Activated T-helper 1 cell treated with anti-CD3 and anti-CD28 coated beads, Interleukin-12 subunit alpha, Interleukin-12 subunit beta, Interleukin-2, Interleukin-4 antibody, amounts not matched to agents 30 ng/mL and 10 ng/mL and 1 ng/mL, durations not matched to agents 14 hours and 24 hours and 36 hours (primary cell): Measurements from ENCODE around the gene PDK1. TPM values are rescaled to one million over a fixed set of nuclear protein-coding genes. Genes with fewer than 3 reads are reported as not detected.
"Not testable (repeated sequence)": the region's sequence is repeated elsewhere in the genome, so short reads cannot be mapped to it uniquely, and the experiment has no call there.

ENCODE experiments used
- DNase-seq: peaks from one replicate; pipeline ENCODE4 v3.0.0; 2021; ENCODE audit warnings: low spot score
- H3K27ac Mint-ChIP-seq: one replicate; pipeline ENCODE4 v1.8.0; 2021; ENCODE audit warnings: mild to moderate bottlenecking, mixed read lengths
- H3K27me3 Mint-ChIP-seq: one replicate; pipeline ENCODE4 v1.8.0; 2022; ENCODE audit warnings: mild to moderate bottlenecking, moderate library complexity, mixed read lengths; ENCODE audit not compliant: insufficient read depth
- H3K36me3 Mint-ChIP-seq: one replicate; pipeline ENCODE4 v1.8.0; 2021; ENCODE audit warnings: low read depth, mixed read lengths
- H3K4me1 Mint-ChIP-seq: one replicate; pipeline ENCODE4 v1.8.0; 2021; ENCODE audit warnings: low read depth, mixed read lengths
- H3K4me3 Mint-ChIP-seq: one replicate; pipeline ENCODE4 v1.8.0; 2021; ENCODE audit warnings: mild to moderate bottlenecking, moderate library complexity, mixed read lengths
- H3K9me3 Mint-ChIP-seq: one replicate; pipeline ENCODE4 v1.8.0; 2021; ENCODE audit warnings: mixed read lengths
- intact Hi-C: fragments of 100-400 bp; cut with micrococcal nuclease; formaldehyde crosslinking; loops from one replicate; pipeline ENCODE4 v1.15.1; 2024
- total RNA-seq: library from RNA; stranded (reverse); gene quantifications from 2 replicates; pipeline ENCODE4 v1.2.3, GENCODE V29; 2022

PDK1 gene
- total RNA-seq, 1 donor from 2014 or later, result 27.6 TPM

DNA sequence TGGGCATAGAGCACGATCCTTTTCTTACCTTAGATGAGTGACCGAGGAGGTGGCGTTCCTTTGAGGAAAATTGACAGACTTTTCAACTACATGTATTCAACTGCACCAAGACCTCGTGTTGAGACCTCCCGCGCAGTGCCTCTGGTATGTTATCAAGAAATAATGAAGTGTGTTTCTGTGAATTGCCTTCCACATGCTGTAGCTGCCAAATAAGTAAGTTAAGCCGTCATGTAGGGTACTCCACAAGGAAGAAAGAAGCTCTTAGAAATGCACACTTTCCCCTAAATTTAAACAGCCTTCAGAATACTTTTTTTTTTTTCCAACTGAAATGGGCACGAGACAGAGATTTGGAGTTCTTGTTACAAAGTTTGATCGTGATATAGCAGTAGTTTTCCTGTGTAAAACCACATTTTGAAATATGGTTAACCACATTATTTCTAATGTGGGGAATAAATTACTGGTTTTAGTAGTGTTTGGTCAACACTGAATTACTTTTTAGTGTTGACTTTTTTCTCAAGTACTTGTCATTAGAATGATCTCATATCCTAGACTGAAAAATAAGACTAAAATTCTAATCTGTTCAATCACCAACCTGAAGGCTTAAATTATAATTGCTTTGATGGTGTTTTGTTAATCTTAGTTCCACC is 30.5 kb downstream of the PDK1 start:
- Mint-ChIP-seq H3K4me3 (no peak overlapping the region), H3K9me3 (no peaks in the 10 kb centered on the region), H3K36me3 (peaks cover 56% of the 10 kb centered on the region), H3K27ac (peak overlapping the region; percentile 57), H3K4me1 (peaks cover 43% of the 10 kb centered on the region), H3K27me3 (no peaks in the 10 kb centered on the region)
- DNase-seq, result no peak
- intact Hi-C loops, result loop anchor here (1.0 kb wide), 1 partner anchor 31 kb away; no protein-coding TSS in a partner anchor

DNA sequence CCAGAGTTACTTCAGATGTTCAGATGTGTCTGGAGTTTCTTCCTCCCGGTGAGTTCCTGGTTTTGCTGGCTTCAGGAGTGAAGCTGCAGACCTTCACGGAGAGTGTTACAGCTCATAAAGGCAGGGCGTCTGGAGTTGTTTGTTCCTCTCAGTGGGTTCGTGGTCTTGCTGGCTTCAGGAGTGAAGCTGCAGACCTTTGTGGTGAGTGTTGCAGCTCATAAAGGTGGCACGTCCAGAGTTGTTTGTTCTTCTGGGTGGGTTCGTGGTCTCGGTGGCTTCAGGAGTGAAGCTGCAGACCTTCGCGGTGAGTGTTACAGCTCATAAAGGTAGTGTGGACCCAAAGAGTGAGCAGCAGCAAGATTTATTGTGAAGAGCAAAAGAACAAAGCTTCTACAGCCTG is 31.3 kb downstream of the PDK1 start:
- DNase-seq, H3K27ac Mint-ChIP-seq, H3K4me3 Mint-ChIP-seq, H3K9me3 Mint-ChIP-seq, intact Hi-C loops, H3K27me3 Mint-ChIP-seq: not testable (repeated sequence)
- H3K4me1 Mint-ChIP-seq, result peaks cover 34% of the 10 kb centered on the region
- peaks cover 54% of the 10 kb centered on the region for H3K36me3 Mint-ChIP-seq

DNA sequence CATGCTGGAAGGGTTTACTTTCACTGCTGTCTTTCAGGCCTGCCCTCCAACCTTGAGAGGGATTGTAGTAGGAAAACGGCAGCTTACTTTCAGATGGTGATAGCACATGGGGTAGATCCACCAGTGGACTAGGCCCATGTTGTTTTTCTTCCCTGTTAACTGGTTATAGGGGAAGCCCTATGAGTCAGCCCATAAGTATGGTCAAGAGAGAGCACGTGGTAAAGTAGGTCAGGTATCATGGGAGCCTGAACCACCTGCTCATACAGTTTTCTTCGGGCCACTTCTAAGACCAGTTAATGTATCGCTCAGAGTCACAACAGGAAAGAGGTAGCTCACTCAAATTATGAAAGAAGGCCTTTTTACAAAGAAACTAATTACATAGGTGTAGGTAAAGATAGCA is 33.0 kb downstream of the PDK1 start:
- H3K36me3 Mint-ChIP-seq, result peaks cover 52% of the 10 kb centered on the region
- no peak for DNase-seq
- intact Hi-C loops, result no loop called here
- H3K27ac Mint-ChIP-seq, result peak overlapping the region; percentile 16
- no peaks in the 10 kb centered on the region for H3K27me3 Mint-ChIP-seq
- H3K4me3 Mint-ChIP-seq, result no peak overlapping the region
- peaks cover 26% of the 10 kb centered on the region for H3K4me1 Mint-ChIP-seq
- no peaks in the 10 kb centered on the region for H3K9me3 Mint-ChIP-seq

DNA sequence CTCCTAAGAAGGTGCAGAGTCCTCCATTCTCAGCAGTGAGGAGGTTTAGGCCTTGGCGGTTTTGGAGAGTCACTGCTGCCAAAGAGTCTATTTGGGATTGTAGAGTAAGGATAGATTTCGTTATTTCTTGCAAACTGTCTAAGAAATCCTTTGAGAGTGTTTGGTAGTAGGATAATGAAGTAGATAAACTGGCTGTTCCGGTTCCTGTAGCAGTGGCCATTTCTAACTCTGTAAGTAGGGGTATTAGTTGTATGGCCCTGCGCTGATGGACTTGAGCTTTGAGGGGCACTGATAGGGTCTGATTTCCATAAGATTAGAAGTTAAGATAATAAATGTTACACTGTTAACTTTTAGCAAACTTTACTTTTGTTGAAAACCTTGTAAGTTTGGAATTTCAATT is 35.5 kb downstream of the PDK1 start:
- intact Hi-C loops, result loop anchor here (10.0 kb wide), 1 partner anchor 103 kb away; no protein-coding TSS in a partner anchor
- not testable (repeated sequence) for H3K27ac Mint-ChIP-seq, H3K9me3 Mint-ChIP-seq, H3K4me3 Mint-ChIP-seq, H3K27me3 Mint-ChIP-seq, DNase-seq
- H3K36me3 Mint-ChIP-seq, result peaks cover 50% of the 10 kb centered on the region
- H3K4me1 Mint-ChIP-seq, result peaks cover 20% of the 10 kb centered on the region

DNA sequence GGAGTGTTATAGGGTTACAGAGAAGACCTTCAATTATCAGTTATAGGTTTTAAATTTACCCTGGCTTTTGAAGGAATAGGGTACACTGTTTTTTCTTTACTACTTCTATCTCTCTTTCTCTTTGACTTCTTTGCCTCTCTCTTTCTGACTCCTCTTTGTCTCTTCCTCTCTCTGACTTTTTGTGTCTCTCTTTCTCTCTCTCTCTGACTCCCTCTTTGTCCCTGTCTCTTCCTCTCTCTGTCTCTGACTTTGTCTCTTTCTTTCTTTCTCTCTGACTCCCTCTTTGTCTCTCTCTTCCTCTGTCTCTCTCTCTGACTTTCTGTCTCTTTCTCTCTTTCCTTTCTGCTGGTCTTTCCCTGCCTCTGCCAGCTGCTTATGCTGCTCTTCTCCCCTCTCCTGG is 36.3 kb downstream of the PDK1 start:
- not testable (repeated sequence) for H3K27ac Mint-ChIP-seq, H3K4me3 Mint-ChIP-seq, H3K27me3 Mint-ChIP-seq, DNase-seq, H3K9me3 Mint-ChIP-seq
- H3K4me1 Mint-ChIP-seq, result peaks cover 12% of the 10 kb centered on the region
- intact Hi-C loops, result loop anchor here (10.0 kb wide), 1 partner anchor 103 kb away; no protein-coding TSS in a partner anchor
- H3K36me3 Mint-ChIP-seq, result peaks cover 48% of the 10 kb centered on the region

DNA sequence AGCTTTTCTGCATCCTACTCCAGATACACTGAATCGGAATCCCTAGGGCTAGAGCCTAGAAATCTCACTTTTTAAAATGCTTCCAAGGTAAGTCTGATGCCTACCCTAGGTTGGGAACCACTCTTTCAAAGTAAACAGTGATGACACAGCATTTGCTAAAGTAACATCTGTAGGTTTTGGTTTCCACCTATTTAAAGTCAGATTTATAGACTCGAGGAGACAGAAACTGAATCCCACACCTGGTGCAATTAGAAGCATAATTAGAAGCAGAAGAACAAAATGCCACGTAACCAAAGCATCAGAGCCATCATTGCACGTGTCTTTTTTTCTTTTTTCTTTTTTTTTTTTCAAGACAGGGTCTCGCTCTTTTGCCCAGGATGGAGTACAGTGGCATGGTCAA is 40.9 kb downstream of the PDK1 start:
- H3K27me3 Mint-ChIP-seq, result no peaks in the 10 kb centered on the region
- no peak overlapping the region for H3K27ac Mint-ChIP-seq
- DNase-seq, result no peak
- no peaks in the 10 kb centered on the region for H3K9me3 Mint-ChIP-seq
- H3K4me1 Mint-ChIP-seq, result no peaks in the 10 kb centered on the region
- no peak overlapping the region for H3K4me3 Mint-ChIP-seq
- intact Hi-C loops, result loop anchor here (10.0 kb wide), 1 partner anchor 98 kb away; no protein-coding TSS in a partner anchor
- H3K36me3 Mint-ChIP-seq, result peaks cover 30% of the 10 kb centered on the region

DNA sequence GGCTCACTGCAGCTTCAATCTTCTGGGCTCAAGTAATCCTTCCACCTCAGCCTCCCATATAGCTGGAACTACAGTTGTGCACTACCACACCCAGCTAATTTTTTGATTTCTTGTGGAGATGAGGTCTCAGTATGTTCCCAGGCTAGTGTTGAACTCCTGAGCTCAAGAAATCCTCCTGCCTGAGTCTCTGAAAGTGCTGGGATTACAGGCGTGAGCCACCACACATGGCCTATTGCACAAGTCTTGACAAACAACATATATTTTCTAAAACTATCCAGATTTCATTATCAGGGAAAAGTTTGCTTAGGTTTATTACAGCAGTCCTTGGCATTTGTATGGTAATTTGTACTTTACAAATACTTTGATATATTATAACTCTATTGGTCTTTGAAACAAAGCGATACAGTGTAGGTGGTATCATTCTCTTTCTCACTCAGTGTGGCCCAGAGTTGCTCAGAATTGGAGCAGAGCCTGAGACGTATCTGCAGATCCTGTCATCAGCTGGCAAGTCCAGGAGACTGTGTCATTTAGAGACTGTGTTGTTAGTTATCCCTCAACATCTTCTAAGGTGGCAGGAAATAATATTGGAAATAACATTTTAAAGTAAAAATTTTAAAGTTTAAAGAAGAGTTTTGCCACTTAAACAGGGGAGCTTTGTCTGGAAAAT is 41.4 kb downstream of the PDK1 start:
- Mint-ChIP-seq H3K4me3 (no peak overlapping the region), H3K36me3 (peaks cover 33% of the 10 kb centered on the region), H3K27ac (no peak overlapping the region), H3K27me3 (no peaks in the 10 kb centered on the region), H3K4me1 (no peaks in the 10 kb centered on the region), H3K9me3 (no peaks in the 10 kb centered on the region)
- intact Hi-C loops, result loop anchor here (10.0 kb wide), 1 partner anchor 97 kb away; no protein-coding TSS in a partner anchor
- DNase-seq, result no peak

DNA sequence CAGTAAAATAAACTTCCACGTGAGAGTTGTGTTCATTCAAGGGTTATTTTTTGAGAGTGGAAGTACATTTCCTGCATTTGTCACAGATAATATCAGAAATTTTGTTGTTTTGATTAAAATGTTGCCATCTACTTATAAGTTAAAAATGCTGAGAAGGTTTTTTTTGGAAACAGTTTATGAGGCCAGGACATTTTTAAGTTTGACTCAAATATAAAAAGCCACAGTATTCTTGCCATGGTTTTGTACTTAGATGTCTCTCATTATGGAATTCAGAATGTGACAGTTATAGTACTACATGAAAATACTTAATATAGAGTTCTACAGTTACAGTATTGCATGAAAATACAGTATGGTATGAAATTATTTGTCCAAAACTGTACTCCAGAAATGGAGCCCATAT is 44.1 kb downstream of the PDK1 start:
- peaks cover 53% of the 10 kb centered on the region for H3K36me3 Mint-ChIP-seq
- no peak overlapping the region for H3K4me3 Mint-ChIP-seq
- H3K27me3 Mint-ChIP-seq, result no peaks in the 10 kb centered on the region
- H3K9me3 Mint-ChIP-seq, result no peaks in the 10 kb centered on the region
- H3K4me1 Mint-ChIP-seq, result no peaks in the 10 kb centered on the region
- H3K27ac Mint-ChIP-seq, result no peak overlapping the region
- DNase-seq, result no peak
- intact Hi-C loops, result loop anchor here (10.0 kb wide), 1 partner anchor 95 kb away; no protein-coding TSS in a partner anchor

DNA sequence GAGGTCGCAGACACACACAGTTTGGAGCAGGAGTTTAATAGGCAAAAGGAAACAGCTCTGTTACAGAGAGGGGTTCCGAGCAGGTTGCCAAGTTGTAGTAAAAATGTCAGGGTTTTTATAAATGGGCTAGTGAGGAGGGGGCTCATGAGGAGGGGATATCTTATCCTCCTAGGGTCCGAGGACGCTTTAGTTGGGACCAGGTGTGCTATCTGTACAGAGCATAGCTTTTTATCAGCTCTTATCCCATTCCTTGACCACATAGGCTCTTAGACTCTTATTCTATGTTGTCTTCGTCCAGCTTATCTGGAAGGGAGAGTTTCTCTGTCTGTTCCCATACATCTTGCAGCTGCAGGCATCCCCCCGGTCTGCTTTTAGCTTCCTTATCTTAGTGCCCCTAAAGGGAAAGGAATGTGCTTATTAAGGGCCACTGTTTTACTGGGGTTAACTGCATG is 44.7 kb downstream of the PDK1 start:
- no peak for DNase-seq
- no peak overlapping the region for H3K27ac Mint-ChIP-seq
- peaks cover 55% of the 10 kb centered on the region for H3K36me3 Mint-ChIP-seq
- intact Hi-C loops, result no loop called here
- H3K9me3 Mint-ChIP-seq, result no peaks in the 10 kb centered on the region
- no peaks in the 10 kb centered on the region for H3K27me3 Mint-ChIP-seq
- no peaks in the 10 kb centered on the region for H3K4me1 Mint-ChIP-seq
- no peak overlapping the region for H3K4me3 Mint-ChIP-seq

DNA sequence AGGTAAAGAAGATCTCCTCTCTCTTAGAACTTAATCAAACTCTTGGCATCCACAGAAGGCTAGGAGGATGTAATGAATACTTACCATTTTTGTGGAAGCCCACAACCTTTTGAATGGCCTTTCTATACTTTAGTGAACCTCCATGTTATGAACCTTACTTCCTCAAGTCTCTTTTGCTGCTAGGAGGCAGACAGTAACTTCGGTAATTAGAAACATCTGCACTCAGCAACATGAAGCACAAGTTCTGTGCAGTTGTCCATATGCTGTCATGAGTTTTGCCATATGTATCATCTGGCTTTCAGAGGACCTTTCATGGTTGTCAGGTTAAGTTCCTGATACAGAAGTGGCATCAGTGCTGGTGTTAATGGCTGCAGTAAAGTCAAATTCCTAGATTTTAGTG is 50.4 kb downstream of the PDK1 start:
- no peak overlapping the region for H3K4me3 Mint-ChIP-seq
- no peak for DNase-seq
- peaks cover 59% of the 10 kb centered on the region for H3K36me3 Mint-ChIP-seq
- no peaks in the 10 kb centered on the region for H3K4me1 Mint-ChIP-seq
- intact Hi-C loops, result no loop called here
- H3K27me3 Mint-ChIP-seq, result no peaks in the 10 kb centered on the region
- no peaks in the 10 kb centered on the region for H3K9me3 Mint-ChIP-seq
- H3K27ac Mint-ChIP-seq, result no peak overlapping the region

DNA sequence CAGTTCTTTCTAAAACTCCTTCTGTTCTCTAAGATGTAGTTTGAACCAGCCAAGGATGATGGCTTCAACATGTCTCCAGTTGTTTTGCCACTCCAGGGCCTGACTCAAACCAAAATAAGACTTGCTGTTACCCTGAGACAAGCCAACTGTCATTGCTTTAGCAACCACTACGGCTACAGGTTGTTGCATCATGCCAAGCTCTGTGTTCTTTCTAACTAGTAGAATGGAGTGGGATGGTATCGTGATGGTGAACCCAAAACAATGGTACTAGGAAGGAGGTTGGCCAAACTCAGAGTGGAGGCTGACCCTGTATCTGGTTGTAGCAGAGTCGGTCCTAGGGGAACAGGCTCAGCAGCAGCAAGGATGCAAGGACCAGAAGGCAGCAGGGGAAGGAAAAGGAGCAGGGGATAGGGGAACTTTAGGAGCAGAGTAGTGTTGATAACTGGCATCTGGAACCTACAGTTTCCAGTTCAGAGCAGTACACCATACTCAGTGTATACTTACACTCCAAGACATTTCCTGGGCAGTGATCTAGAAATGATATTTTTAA is 51.6 kb downstream of the PDK1 start:
- Mint-ChIP-seq H3K27ac (no peak overlapping the region), H3K4me3 (no peak overlapping the region), H3K4me1 (no peaks in the 10 kb centered on the region), H3K9me3 (no peaks in the 10 kb centered on the region), H3K36me3 (peaks cover 55% of the 10 kb centered on the region), H3K27me3 (no peaks in the 10 kb centered on the region)
- DNase-seq, result no peak
- intact Hi-C loops, result no loop called here

DNA sequence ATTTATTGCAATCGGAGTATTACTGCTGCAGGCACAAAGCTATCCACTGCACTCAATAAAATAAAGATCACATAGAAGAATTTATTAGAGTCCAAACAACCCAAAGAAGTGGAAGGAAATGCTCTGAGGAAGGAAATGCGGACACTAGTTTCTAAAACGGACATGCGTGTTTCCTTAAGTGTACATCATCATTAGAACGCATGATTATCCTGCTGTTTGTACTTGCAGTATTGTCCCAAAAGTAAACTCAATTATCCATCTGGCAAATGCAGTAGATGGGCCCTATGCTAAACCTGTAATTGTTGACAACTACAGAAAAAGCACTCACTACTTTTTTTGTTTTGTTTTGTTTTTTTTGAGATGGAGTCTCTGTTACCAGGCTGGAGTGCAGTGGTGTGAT is 53.6 kb downstream of the PDK1 start:
- Mint-ChIP-seq H3K4me1 (no peaks in the 10 kb centered on the region), H3K9me3 (no peaks in the 10 kb centered on the region), H3K36me3 (peaks cover 37% of the 10 kb centered on the region), H3K4me3 (no peak overlapping the region), H3K27me3 (no peaks in the 10 kb centered on the region), H3K27ac (no peak overlapping the region)
- intact Hi-C loops, result no loop called here
- no peak for DNase-seq

DNA sequence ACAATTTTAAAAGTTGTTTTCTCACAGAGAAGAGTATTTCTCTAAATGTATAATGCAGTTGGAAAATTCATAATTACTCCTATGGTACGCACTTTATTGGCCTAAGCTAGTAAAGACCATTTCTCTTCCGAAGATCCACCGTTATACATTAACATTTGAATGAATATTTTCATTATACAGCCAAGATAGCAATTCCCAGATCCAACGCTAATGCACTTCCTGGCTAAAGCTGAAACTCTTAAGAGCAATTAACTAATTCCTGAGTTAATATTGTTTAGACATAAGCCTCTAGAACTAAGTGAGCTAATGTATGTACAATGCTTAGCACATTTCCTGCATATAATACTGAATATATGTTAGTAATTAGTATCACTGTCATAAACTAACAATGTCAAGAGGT is 56.2 kb downstream of the PDK1 start:
- Mint-ChIP-seq H3K27me3 (no peaks in the 10 kb centered on the region), H3K4me1 (no peaks in the 10 kb centered on the region), H3K27ac (no peak overlapping the region), H3K36me3 (peaks cover 19% of the 10 kb centered on the region), H3K9me3 (no peaks in the 10 kb centered on the region), H3K4me3 (no peak overlapping the region)
- intact Hi-C loops, result no loop called here
- DNase-seq, result no peak
